Hepatocyte (in vitro differentiated cells): ENCODE results near the gene PAK5.

Experiments
- CTCF ChIP-seq: fragments of 200-600 bp; sonication (generic); IDR thresholded peaks from 2 replicates; pipeline ENCODE4 v1.5.1; 2016; ENCODE audit warnings: antibody characterized with exemption, mild to moderate bottlenecking; ENCODE audit not compliant: poor library complexity
- EZH2 ChIP-seq: fragments of 200-600 bp; sonication (generic); IDR thresholded peaks from 2 replicates; pipeline ENCODE4 v1.6.1; 2016; ENCODE audit warnings: antibody characterized with exemption, mild to moderate bottlenecking, borderline replicate concordance

DNA sequence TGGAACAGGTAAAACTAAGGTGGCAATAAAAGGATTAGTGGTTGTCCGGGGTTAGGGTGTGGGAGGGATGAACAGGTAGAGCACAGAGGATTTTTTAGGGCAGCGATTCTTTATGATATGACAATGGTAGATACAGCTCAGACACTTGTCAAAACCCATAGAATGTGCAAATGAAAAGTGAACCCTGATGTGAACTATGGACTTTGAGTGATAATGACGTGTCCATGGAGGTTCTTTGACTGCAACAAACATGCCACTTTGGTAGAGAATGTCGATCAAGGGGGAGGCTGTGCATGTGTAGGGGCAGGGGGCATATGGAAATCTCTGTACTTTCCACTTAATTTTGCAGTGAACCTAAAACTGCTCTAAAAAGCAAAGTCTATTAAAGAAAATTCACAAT is 223.8 kb downstream of the PAK5 start:
- no peak for TF ChIP-seq CTCF
- no peak for TF ChIP-seq EZH2
